HG02642 (cell line): ENCODE results near the gene BRD3OS.

Experiments used
- ATAC-seq: cut with Tn5 transposase; IDR thresholded peaks from one replicate; pipeline ENCODE4 v1.9.1; 2021; ENCODE audit warnings: mild to moderate bottlenecking; ENCODE audit not compliant: unreplicated experiment, poor library complexity

BRD3OS gene

DNA sequence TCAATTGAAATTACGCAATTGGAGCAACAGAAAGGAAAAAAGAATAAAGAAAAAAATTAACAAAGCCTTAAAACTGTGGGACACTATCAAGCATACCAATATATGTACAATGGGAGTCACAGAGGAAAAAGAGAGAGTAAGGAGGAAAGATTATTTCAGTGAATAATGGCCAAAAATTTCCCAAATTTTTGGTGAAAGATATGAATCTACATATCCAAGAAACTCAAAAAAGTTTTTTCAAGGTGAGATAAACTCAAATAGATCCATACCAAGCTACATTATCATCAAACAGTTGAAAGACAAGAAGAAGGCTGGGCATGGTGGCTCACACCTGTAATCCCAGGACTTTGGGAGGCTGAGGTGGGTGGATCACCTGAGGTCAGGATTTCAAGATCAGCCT lies 51.4 kb downstream of the BRD3OS start:
- no peak for ATAC-seq
